HCT116 (cell line): Measurements from ENCODE around the gene TXNDC17. TPM values are rescaled to one million over a fixed set of nuclear protein-coding genes. Genes with fewer than 3 reads are reported as not detected.

Source experiments
- ATAC-seq: fragments of 200-7000 bp; cut with Tn5 transposase; 2 replicates; pipeline ENCODE4 v1.9.1; 2020; ENCODE audit warnings: mild to moderate bottlenecking, moderate library complexity
- BruUV-seq: library from RNA; stranded (reverse); fragments of 400-500 nt; replicated peaks from 2 replicates; lab custom pipeline; 2021; lab: Mats Ljungman, UMichigan
- CTCF ChIA-PET: fragments of 300-600 bp; sonication (Branson Sonifier 250); formaldehyde crosslinking; loops from one replicate; lab custom pipeline; 2021; ENCODE audit warnings: antibody characterized with exemption; lab: Charles Lee
- POLR2A ChIA-PET: fragments of 300-600, 350-600 bp; sonication (Branson Sonifier 250); formaldehyde crosslinking; loops from one replicate; lab custom pipeline; 2021; ENCODE audit warnings: antibody characterized with exemption; lab: Charles Lee
- RAD21 ChIA-PET, 2 experiments: fragments of 300-600 bp; sonication (Branson Sonifier 250); formaldehyde crosslinking; loops; one replicate each; lab custom pipeline; 2023; ENCODE audit warnings: low total read pairs in 2 of 2; ENCODE audit not compliant: uncharacterized antibody in 2 of 2, unreplicated experiment in 2 of 2, low non-redundant PET in 1 of 2; lab: Charles Lee
- DNase-seq: peaks from one replicate; pipeline ENCODE4 v3.0.0-alpha.2; 2010; ENCODE audit warnings: low read depth, low spot score
- H2AFZ ChIP-seq: fragments of 200-600 bp; shearing (Covaris generic), sonication (generic); 2 replicates; pipeline ENCODE4 v1.6.1; 2017; ENCODE audit warnings: low read depth, mixed run types, mixed read lengths, antibody characterized with exemption, low read length; ENCODE audit not compliant: poor library complexity, severe bottlenecking
- H3K27ac ChIP-seq: 2 replicates; pipeline ENCODE4 v1.5.1; 2012; ENCODE audit warnings: low read depth, low read length
- H3K27me3 ChIP-seq: fragments of 200-600 bp; sonication (generic); 2 replicates; pipeline ENCODE4 v1.6.1; 2016; ENCODE audit warnings: mixed run types, low read length, mixed read lengths; ENCODE audit not compliant: insufficient read depth
- H3K36me3 ChIP-seq, 2 experiments: fragments of 200-500 bp in 1 of 2; fragments of 200-600 bp in 1 of 2; sonication (Bioruptor generic) in 1 of 2; sonication (generic) in 1 of 2; 2 replicates each; pipeline versions ENCODE4 v1.5.1 to v1.6.1; 2014 to 2016; ENCODE audit warnings: low read length in 2 of 2, inconsistent platforms in 1 of 2, mixed read lengths in 1 of 2, mixed run types in 1 of 2; ENCODE audit not compliant: insufficient read depth in 2 of 2, control insufficient read depth in 1 of 2
- H3K4me1 ChIP-seq, 2 experiments: fragments of 200-600 bp in 1 of 2; sonication (generic) in 1 of 2; 2 replicates each; pipeline versions ENCODE4 v1.5.1 to v1.6.1; 2012 to 2017; ENCODE audit warnings: low read length in 2 of 2, inconsistent platforms in 1 of 2, mild to moderate bottlenecking in 1 of 2, mixed read lengths in 1 of 2, mixed run types in 1 of 2, moderate library complexity in 1 of 2; ENCODE audit not compliant: insufficient read depth in 2 of 2, control insufficient read depth in 1 of 2
- H3K4me2 ChIP-seq: fragments of 200-600 bp; sonication (generic); 2 replicates; pipeline ENCODE4 v1.6.1; 2017; ENCODE audit warnings: mixed run types, low read length, mixed read lengths
- H3K4me3 ChIP-seq, 2 experiments: fragments of 200-600 bp in 1 of 2; sonication (generic) in 1 of 2; replicated peaks in 1 of 2; 2 replicates each; pipeline ENCODE4 v1.5.1; 2011 to 2016; ENCODE audit warnings: low read length in 2 of 2, control low read depth in 1 of 2, low read depth in 1 of 2, mild to moderate bottlenecking in 1 of 2, mixed read lengths in 1 of 2, mixed run types in 1 of 2
- H3K79me2 ChIP-seq: fragments of 200-600 bp; sonication (generic); 2 replicates; pipeline ENCODE4 v1.6.1; 2017; ENCODE audit warnings: mild to moderate bottlenecking, mixed run types, low read length, moderate library complexity, mixed read lengths; ENCODE audit not compliant: insufficient read depth
- H3K9ac ChIP-seq: fragments of 200-600 bp; sonication (generic); 2 replicates; pipeline ENCODE4 v1.6.1; 2016; ENCODE audit warnings: low read length, mixed read lengths
- H3K9me2 ChIP-seq: fragments of 200-600 bp; sonication (generic), shearing (Covaris generic); 2 replicates; pipeline ENCODE4 v1.6.1; 2017; ENCODE audit warnings: mixed run types, mild to moderate bottlenecking, moderate library complexity; ENCODE audit not compliant: insufficient read depth
- H3K9me3 ChIP-seq, 2 experiments: fragments of 200-500 bp in 1 of 2; fragments of 200-600 bp in 1 of 2; sonication (Bioruptor generic) in 1 of 2; sonication (generic) in 1 of 2; 2 replicates each; pipeline ENCODE4 v1.6.1; 2014 to 2017; ENCODE audit warnings: low read length in 2 of 2, mixed read lengths in 2 of 2, inconsistent platforms in 1 of 2, low read depth in 1 of 2, mild to moderate bottlenecking in 1 of 2, mixed run types in 1 of 2, moderate library complexity in 1 of 2; ENCODE audit not compliant: control insufficient read depth in 1 of 2, insufficient read depth in 1 of 2
- H4K20me1 ChIP-seq: fragments of 200-600 bp; sonication (generic), shearing (Covaris generic); 2 replicates; pipeline ENCODE4 v1.6.1; 2017; ENCODE audit warnings: mixed run types, mild to moderate bottlenecking, moderate library complexity; ENCODE audit not compliant: insufficient read depth
- ATF3 ChIP-seq: IDR thresholded peaks from 2 replicates; pipeline ENCODE4 v1.6.1; 2012
- CBX3 ChIP-seq: IDR thresholded peaks from 2 replicates; pipeline ENCODE4 v1.6.1; 2012; ENCODE audit warnings: low read depth
- CEBPB ChIP-seq: IDR thresholded peaks from 2 replicates; pipeline ENCODE4 v1.6.1; 2012; ENCODE audit warnings: low read depth
- CTCF ChIP-seq, 3 experiments: fragments of 200-600 bp in 1 of 3; sonication (generic) in 1 of 3; IDR thresholded peaks in 2 of 3; conservative IDR thresholded peaks in 1 of 3; 2 replicates each; pipeline ENCODE4 v1.5.1; 2012 to 2017; ENCODE audit warnings: low read depth in 2 of 3, low read length in 2 of 3, antibody characterized with exemption in 1 of 3, borderline replicate concordance in 1 of 3, control low read depth in 1 of 3, mild to moderate bottlenecking in 1 of 3, mixed read lengths in 1 of 3, mixed run types in 1 of 3, moderate library complexity in 1 of 3; ENCODE audit not compliant: insufficient read depth in 1 of 3
- EGR1 ChIP-seq: IDR thresholded peaks from 2 replicates; pipeline ENCODE4 v1.6.1; 2012; ENCODE audit warnings: low read depth
- ELF1 ChIP-seq: IDR thresholded peaks from 2 replicates; pipeline ENCODE4 v1.6.1; 2012; ENCODE audit warnings: low read depth, borderline replicate concordance
- EZH2phosphoT487 ChIP-seq: fragments of 200-600 bp; IDR thresholded peaks from 2 replicates; pipeline ENCODE4 v1.6.1; 2018; ENCODE audit warnings: antibody characterized with exemption, borderline replicate concordance
- FOSL1 ChIP-seq: IDR thresholded peaks from 2 replicates; pipeline ENCODE4 v1.6.1; 2012; ENCODE audit warnings: low read depth
- JUND ChIP-seq: IDR thresholded peaks from 2 replicates; pipeline ENCODE4 v1.6.1; 2012
- MAX ChIP-seq: IDR thresholded peaks from 2 replicates; pipeline ENCODE4 v1.6.1; 2012
- POLR2AphosphoS5 ChIP-seq: IDR thresholded peaks from 2 replicates; pipeline ENCODE4 v1.6.1; 2011; ENCODE audit warnings: mild to moderate bottlenecking, low read depth, low read length, moderate library complexity
- REST ChIP-seq: IDR thresholded peaks from 2 replicates; pipeline ENCODE4 v1.6.1; 2012; ENCODE audit warnings: low read depth
- SP1 ChIP-seq: IDR thresholded peaks from 2 replicates; pipeline ENCODE4 v1.6.1; 2012; ENCODE audit warnings: low read depth
- SRF ChIP-seq: IDR thresholded peaks from 2 replicates; pipeline ENCODE4 v1.6.1; 2012; ENCODE audit warnings: low read depth
- TCF7L2 ChIP-seq: IDR thresholded peaks from 2 replicates; pipeline ENCODE4 v1.7.0; 2011; ENCODE audit warnings: borderline replicate concordance, inconsistent platforms; ENCODE audit not compliant: insufficient read depth, insufficient read length; ENCODE audit errors: extremely low read depth
- YY1 ChIP-seq: IDR thresholded peaks from 2 replicates; pipeline ENCODE4 v1.6.1; 2011; ENCODE audit warnings: low read length, low read depth, moderate library complexity, mild to moderate bottlenecking; ENCODE audit not compliant: insufficient replicate concordance; ENCODE audit errors: extremely low read depth
- ZBTB33 ChIP-seq: IDR thresholded peaks from 2 replicates; pipeline ENCODE4 v1.6.1; 2011; ENCODE audit warnings: mild to moderate bottlenecking, low read length, moderate library complexity; ENCODE audit not compliant: insufficient replicate concordance; ENCODE audit errors: extremely low read depth
- ZNF274 ChIP-seq: fragments of 200-500 bp; sonication (Bioruptor generic); IDR thresholded peaks from 2 replicates; pipeline ENCODE4 v1.6.1; 2014; ENCODE audit warnings: mild to moderate bottlenecking, low read depth, low read length, inconsistent platforms
- intact Hi-C: fragments of 100-400 bp; cut with micrococcal nuclease; formaldehyde crosslinking; loops from 2 replicates; pipeline ENCODE4 v1.10.0; 2022
- total RNA-seq: library from RNA; stranded (reverse); gene quantifications from one replicate; pipeline ENCODE4 v1.2.1, GENCODE V29; 2021; ENCODE audit not compliant: unreplicated experiment

Gene TXNDC17
- total RNA-seq, 1 experiment from 2014 or later = 121 TPM

GRCh38 chr17:6675201-6675825, 34.5 kb downstream of the TXNDC17 start:
- intact Hi-C loops = no loop called here

More at GRCh38 chr17:6675201-6675825, 34.5 kb downstream of the TXNDC17 start:
- no peak overlapping the region for H3K27ac ChIP-seq
- BruUV-seq = no TSS peak
- ATAC-seq (no peak), DNase-seq (no peak)
- no peak overlapping the region for H3K4me3 ChIP-seq
- no peaks in the 10 kb centered on the region for H3K9me2 ChIP-seq
- no peak for TF ChIP-seq FOSL1
- TF ChIP-seq CTCF (IDR thresholded peaks at IDR 0.05 in 2 of 3, conservative IDR thresholded peaks at IDR 0.05 in 1 of 3; ENCODE audit: borderline replicate concordance in 1 of 3, insufficient read depth in 1 of 3, low read depth in 2 of 3, low read length in 2 of 3) = no peak
- no peak for TF ChIP-seq JUND
- no peak for TF ChIP-seq CBX3
- no peak for TF ChIP-seq ATF3
- no peak for TF ChIP-seq SRF
- no peak for TF ChIP-seq YY1
- TF ChIP-seq POLR2AphosphoS5 = no peak
- no peak for TF ChIP-seq REST
- no peak for TF ChIP-seq EZH2phosphoT487
- no peak for TF ChIP-seq SP1
- TF ChIP-seq TCF7L2 = no peak
- no peak for TF ChIP-seq ZBTB33
- no peak for TF ChIP-seq ELF1
- no peak for TF ChIP-seq MAX
- no peak for TF ChIP-seq CEBPB
- no peak for TF ChIP-seq ZNF274
- TF ChIP-seq EGR1 = no peak
- no peaks in the 10 kb centered on the region for H3K36me3 ChIP-seq
- no peaks in the 10 kb centered on the region for H3K27me3 ChIP-seq
- no peaks in the 10 kb centered on the region for H4K20me1 ChIP-seq
- H3K4me1 ChIP-seq = peaks cover 6 to 14% of the 10 kb centered on the region in 2 experiments; a peak in 3 of 4 replicates
- no peaks in the 10 kb centered on the region for H3K79me2 ChIP-seq
- H3K9me3 ChIP-seq = no peaks in the 10 kb centered on the region
- POLR2A ChIA-PET = no interaction called here
- H3K4me2 ChIP-seq = no peak overlapping the region
- no peak overlapping the region for H2AFZ ChIP-seq
- H3K9ac ChIP-seq = no peak overlapping the region
- RAD21 ChIA-PET = no interaction called here
- CTCF ChIA-PET = no interaction called here
